GM21723 (cell line): Measurements from ENCODE around the gene CHRNA10.
"Not testable (repeated sequence)": the region's sequence is repeated elsewhere in the genome, so short reads cannot be mapped to it uniquely, and the experiment has no call there.

Experiments used
- ATAC-seq: cut with Tn5 transposase; IDR thresholded peaks from one replicate; pipeline ENCODE4 v1.9.1; 2021; ENCODE audit warnings: mild to moderate bottlenecking, moderate library complexity; ENCODE audit not compliant: unreplicated experiment

Gene CHRNA10

GRCh38 chr11:3665336-3666022 lies 5.7 kb downstream of the CHRNA10 start:
- no peak for ATAC-seq

- no peak for ATAC-seq
Measured at GRCh38 chr11:3664032-3664630, 7.1 kb downstream of the CHRNA10 start.

- ATAC-seq = no peak
Measured at GRCh38 chr11:3662856-3663255, 8.3 kb downstream of the CHRNA10 start.

GRCh38 chr11:3660960-3661359 lies 10.2 kb downstream of the CHRNA10 start:
- no peak for ATAC-seq

GRCh38 chr11:3659595-3660515 lies 11.3 kb downstream of the CHRNA10 start:
- no peak for ATAC-seq

GRCh38 chr11:3658252-3658651 lies 12.9 kb downstream of the CHRNA10 start:
- no peak for ATAC-seq

- not testable (repeated sequence) for ATAC-seq
Measured at GRCh38 chr11:3657331-3657730, 13.9 kb downstream of the CHRNA10 start.

- ATAC-seq = no peak
Measured at GRCh38 chr11:3655547-3655946, 15.6 kb downstream of the CHRNA10 start.

- ATAC-seq = not testable (repeated sequence)
Measured at GRCh38 chr11:3652514-3652913, 18.7 kb downstream of the CHRNA10 start.

- not testable (repeated sequence) for ATAC-seq
Measured at GRCh38 chr11:3649374-3649773, 21.8 kb downstream of the CHRNA10 start.

- not testable (repeated sequence) for ATAC-seq
Measured at GRCh38 chr11:3648843-3649242, 22.3 kb downstream of the CHRNA10 start.

- ATAC-seq = no peak
Measured at GRCh38 chr11:3645552-3645951, 25.6 kb downstream of the CHRNA10 start.

GRCh38 chr11:3644817-3645235 lies 26.4 kb downstream of the CHRNA10 start, which contains the start of gene ART1:
Gene ART1 (plus strand): TSS chr11:3645128. CDS start chr11:3659214, 14,086 bp downstream.
- ATAC-seq = no peak

GRCh38 chr11:3643102-3643546 lies 28.1 kb downstream of the CHRNA10 start:
- not testable (repeated sequence) for ATAC-seq

- no peak for ATAC-seq
Measured at GRCh38 chr11:3642071-3642951, 28.9 kb downstream of the CHRNA10 start.

GRCh38 chr11:3641701-3642070 lies 29.5 kb downstream of the CHRNA10 start, which contains the start of gene ART5:
Gene ART5 (minus strand): TSS chr11:3641992. CDS start chr11:3641862, 130 bp downstream.
- no peak for ATAC-seq

GRCh38 chr11:3641191-3641590 lies 30.0 kb downstream of the CHRNA10 start:
- no peak for ATAC-seq

- ATAC-seq = no peak
Measured at GRCh38 chr11:3639841-3640240, 31.3 kb downstream of the CHRNA10 start.

- no peak for ATAC-seq
Measured at GRCh38 chr11:3638513-3638912, 32.7 kb downstream of the CHRNA10 start.

GRCh38 chr11:3637201-3637600 lies 34.0 kb downstream of the CHRNA10 start:
- no peak for ATAC-seq
